Putamen (tissue), 1 donor: Measurements from ENCODE around the gene MPZL3.

Experiments used
- DNase-seq: peaks from one replicate; pipeline ENCODE4 v3.0.0-alpha.2; 2016; ENCODE audit warnings: low spot score

The MPZL3 gene

DNA sequence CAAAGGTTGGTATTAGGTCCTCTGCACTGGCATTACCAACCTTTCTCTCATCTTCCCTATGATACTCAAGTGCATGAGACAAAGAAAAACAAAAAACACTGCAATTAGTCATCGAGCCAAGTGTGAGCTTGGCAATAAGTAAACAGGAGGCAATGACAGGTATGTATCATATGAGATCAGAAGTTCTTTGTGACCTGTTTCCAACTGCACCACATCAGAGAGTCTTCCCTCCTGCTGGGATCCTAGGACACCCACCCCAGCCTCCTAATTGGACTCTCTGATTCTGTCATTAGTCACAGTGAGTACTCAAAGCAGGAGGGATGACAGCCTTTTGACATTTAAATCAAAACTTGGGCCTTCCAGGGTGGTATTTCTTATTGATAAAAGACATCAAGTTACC lies 19.5 kb downstream of the MPZL3 start:
- DNase-seq = no peak

DNA sequence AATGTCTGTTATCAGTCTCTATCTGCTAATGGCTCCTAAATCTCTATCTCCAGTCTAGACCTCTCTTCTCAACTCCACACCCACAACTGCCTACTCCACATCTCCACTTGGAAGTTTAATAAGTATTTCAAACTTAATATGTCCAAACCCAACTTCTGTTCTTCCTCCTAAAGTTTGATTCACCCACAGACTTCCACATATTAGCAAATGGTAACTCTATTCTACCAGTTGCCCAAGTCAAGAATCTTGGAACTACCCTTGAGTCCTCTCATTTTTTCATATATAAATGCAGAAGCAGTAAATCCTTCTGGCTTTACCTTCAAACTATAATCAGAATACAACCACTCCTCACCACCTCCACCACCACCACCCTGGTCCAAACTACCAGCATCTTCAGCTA lies 20.7 kb downstream of the MPZL3 start:
- DNase-seq = no peak

DNA sequence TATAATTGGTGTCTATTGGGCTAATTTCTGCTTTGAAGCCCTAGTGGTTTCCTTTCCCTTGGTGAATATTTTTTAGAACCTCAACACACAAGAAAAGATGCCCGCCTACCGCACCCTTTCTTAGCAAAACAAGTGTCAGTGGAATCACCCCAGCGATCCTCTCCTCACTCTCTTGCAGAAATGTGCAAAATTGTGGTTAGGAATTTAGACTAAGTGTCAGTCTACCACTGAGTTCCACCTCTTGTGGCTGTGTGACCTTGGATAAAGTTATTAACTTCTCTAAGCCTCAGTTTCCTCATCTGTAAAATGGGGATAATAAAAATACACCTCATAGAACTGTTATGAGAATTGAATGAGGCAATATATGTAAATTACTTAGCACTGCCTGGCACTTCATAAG lies 22.1 kb downstream of the MPZL3 start:
- DNase-seq = no peak

DNA sequence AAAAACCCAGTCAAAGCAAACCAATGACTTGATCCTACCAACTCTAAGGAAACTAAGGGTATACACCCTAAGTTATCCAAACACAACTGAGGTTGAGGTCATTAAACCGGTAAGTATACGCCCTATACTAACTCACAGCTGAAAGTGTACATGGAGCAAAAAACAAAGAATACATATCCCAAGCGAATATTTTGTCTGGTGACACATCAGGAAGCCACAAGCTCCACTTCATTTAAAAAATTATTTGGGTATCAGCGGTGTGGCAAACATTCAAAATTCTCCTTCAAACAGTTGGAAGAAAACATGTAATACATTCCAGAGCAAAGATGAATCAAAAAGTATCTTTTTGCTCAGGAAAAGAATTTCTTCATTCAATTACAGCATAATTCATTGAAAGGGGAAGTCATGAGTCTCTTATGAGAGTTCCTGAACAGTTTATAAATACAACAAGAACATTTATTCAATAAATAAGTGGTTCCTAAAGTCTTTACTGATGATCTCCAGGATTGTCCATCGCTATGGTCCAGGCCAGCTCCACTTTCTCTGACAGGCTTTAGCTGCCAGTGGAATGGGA lies 22.8 kb downstream of the MPZL3 start:
- DNase-seq = no peak

DNA sequence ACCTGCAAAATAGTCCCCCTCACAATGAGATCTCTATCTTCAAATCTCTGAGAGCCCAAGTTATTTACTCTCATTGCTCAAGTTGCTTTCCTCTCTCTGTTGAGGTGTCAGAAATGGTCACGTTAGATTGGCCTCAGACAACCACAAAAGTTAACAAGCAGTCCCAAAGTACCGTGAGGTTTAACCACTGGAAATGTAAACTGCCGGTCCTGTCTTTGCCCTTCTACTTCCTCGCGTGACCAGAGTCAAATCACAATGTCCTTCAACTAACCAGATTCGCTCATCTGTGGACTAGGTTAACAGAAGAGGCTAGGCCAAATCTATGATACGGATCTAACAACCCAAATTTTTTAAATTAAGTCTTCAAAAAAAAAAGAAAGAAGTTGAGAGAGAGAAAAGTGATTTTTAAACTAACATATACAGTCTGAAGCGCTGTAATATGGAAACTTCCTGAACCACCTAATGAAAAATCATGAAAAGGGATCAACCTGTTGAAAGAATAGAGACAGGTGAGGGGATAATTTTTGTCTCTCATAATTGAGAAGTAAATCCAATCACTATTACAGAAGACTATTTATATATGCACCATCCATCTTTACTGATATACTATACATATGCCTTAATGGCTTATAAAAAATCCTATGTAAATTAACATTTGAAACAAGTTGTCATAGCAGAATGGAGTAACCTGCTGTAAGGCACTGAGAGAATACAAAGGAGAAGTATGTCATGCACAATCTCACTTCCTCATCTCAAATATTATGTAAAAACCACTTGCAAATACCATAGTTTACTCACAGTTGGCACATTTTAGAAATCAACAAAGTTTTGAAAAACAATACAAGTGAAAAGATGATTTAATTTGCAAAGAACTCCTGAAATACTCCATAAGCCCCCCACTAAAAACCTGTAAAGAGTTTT lies 24.0 kb downstream of the MPZL3 start:
- DNase-seq = no peak

DNA sequence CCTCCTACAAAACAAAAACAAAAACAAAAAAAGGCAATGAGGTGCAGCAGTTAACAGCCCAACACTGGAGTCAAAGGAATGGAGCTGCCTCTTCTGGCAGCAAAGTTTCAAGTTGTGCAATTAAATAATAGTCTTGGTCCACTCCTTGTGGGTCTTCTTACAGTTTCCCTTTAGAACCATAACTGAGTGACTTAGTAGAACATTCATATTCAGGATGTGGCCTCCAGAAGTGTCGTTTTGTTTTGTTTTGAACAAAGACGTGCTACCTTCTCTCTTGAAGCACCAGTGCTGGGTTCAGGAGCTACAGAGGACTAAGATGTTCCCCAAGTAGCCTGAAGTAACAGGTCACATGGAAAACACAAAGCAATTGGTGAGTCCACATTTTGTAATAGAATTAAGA lies 25.4 kb downstream of the MPZL3 start:
- no peak for DNase-seq

DNA sequence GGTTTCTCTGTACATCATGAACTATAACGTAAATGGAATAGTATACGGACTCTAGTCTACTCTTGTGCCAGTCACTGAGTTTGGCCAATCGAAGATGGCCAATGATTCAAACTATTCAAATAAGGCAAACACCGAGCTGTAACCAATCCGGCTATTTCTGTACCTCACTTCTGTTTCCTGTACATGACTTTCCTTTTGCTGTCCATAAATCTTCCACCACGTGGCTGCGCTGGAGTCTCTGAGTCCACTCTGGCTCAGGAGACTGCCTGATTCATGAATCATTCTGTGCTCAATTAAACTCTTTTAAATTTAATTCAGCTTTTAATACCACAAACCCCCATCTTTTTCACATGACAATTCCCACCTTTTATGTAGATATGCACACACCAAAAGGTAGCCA lies 25.9 kb downstream of the MPZL3 start:
- DNase-seq = no peak

DNA sequence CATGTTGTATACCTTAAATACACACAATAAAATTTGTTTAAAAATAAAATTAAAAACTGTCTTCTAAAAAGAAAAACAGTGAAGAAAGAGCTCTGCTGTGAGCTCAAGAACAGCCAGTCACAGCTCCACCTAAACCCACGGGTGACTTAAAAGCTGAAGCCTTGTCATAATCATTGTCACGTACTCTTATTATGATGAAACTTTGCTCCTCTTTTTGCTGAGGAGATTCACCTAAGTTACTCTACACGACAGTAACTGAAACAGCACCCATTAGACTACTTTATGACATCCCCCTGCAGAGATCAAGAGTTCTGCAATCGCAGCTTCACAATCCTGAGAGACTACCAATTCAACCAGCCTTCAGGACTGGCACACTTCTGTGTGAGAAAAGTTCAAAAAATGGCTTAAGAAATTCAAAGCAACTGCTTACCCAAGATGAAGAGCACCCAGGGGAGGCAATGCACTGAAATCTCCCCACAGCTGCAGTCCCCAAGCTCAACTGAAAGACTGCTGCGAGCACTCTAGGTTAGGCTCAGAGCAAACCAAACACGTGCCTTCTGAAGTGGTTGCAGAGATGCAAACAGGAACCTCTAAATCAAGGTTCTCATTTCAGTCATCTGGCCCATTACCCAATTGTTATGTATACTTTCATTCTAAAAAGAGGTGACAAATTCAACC lies 27.5 kb downstream of the MPZL3 start, which contains the start of gene JAML:
Gene JAML (minus strand): TSS at position 501 of the 678 bp plus-strand sequence. CDS start 10,145 bp downstream, outside the sequence.
- DNase-seq = peak; percentile 54

DNA sequence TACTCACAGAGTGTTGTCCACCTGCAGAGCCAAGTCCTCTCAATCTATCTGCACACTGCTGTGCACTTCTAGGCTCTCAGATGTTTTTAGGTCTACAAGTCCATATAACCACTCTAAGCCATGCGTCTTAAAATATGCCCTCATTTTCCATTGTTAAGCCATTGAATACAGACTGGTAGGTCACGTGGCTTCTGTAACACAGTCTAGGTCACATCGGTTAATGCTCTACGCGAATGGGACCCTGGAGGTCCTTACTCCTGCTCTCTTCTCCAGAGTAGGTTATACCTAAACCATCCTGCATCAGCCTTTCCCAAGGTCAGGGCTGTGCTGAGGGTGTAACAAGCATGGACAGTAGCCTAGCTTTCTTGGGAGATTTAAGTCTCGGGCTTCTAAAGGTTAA lies 28.2 kb downstream of the MPZL3 start:
- DNase-seq = no peak

DNA sequence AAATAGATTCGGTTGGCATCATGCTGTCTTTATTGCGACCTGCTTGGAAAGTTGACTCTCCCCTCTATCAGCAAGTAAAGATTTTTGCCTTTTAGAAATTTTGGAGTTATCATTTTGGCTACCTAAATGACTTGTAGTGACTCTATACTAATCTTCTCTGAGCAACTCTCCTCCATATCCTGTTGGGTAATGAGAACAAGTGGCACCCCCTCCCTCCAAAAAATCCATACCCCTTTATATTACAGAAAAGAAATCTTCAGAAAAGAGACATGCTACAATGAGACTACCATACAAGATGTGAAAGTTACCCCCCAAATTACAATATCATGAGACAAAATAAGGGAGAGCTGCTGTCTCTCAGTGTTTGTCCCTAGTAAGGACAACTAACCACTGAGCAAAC lies 28.6 kb downstream of the MPZL3 start:
- DNase-seq = no peak

DNA sequence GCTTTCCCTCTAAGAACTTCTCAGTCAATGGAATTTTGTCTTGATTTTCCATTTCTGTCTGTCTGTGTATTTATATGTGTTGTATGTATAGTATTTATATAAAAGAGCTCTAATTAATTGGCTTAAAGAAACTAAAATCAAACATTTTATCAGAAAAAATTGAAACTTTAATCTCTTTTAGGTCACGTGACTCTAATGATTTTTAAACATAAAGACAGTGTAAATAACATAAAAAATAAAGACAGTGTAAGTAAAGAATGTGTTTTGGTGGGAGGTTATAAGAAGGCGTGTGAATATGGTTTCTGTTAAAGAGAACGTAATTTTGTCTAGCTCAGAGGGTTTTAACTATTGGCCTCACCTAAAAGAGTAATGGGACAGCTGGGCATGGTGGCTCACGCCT lies 29.7 kb downstream of the MPZL3 start:
- no peak for DNase-seq

DNA sequence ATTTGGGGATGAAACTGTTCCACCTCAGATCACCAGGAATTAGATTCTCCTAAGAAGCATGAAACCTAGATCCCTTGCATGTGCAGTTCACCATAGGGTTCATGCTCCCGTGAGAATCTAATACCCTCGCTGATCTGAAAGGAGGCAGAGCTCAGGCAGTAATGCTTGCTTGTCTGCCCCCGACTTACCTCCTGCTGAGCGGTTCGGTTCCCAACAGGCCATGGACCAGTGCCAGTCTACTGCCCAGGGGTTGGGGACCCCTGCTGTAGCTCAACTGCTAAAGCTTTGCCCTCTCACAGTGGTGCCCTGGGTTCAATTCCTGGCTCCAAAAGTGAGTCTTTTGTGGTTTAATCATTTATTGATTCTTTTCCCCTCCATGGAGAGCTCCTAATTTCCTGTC lies 30.7 kb downstream of the MPZL3 start:
- no peak for DNase-seq

DNA sequence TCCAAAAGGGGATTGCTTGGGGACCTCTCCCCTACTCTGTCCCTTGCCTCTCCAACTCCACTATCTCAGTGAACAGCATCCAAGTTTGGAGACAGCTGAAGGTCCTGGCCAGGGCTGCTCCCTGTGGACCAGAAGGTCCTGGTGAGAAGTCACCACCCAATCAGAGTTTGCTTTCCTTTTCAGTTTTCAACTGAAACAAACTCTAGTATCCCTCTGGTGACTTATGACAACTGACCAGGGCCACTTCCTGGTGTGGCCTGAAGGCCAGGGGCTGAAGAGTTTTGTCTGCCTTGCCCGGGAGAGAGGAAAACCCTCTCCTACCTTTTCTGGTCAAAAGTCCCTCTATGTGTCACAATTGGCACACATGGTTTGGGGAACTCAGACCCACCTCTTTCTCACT lies 32.4 kb downstream of the MPZL3 start:
- no peak for DNase-seq

DNA sequence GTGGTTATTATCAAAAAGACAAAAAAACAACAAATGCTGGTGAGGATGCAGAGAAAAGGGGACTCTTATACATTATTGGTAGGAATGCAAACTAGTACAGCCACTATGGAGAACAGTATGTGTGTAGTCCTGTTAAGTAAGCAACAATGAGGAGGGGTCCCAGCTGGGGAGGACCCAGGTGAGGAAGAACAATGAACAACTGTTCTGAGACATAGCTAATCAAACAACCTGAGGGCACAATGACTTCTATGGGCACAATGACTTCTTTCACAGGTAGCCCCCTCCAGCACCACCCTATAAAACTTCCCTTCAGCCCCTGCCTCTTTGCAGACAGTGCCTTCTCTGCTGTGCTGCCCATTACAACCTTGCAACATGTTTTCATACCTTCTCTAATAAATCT lies 32.9 kb downstream of the MPZL3 start:
- no peak for DNase-seq

DNA sequence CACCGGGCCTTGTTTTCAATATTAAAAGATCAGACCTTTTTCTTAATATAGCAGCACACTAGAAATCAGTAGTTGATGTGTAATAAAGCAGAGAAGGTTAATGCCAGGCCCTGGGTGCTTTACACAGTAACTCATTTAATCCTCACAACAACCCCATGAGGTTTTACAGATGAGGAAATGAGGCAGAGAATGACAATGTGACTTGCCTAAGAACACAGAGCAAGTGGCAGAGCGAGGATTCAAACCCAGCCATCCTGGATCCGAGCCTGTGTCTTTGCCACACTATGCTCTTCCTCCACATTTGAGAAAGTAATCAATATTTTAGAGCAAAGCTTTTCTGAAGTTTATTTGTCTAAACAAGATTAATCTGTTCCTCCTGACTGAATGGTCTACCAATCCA lies 34.6 kb downstream of the MPZL3 start:
- no peak for DNase-seq

DNA sequence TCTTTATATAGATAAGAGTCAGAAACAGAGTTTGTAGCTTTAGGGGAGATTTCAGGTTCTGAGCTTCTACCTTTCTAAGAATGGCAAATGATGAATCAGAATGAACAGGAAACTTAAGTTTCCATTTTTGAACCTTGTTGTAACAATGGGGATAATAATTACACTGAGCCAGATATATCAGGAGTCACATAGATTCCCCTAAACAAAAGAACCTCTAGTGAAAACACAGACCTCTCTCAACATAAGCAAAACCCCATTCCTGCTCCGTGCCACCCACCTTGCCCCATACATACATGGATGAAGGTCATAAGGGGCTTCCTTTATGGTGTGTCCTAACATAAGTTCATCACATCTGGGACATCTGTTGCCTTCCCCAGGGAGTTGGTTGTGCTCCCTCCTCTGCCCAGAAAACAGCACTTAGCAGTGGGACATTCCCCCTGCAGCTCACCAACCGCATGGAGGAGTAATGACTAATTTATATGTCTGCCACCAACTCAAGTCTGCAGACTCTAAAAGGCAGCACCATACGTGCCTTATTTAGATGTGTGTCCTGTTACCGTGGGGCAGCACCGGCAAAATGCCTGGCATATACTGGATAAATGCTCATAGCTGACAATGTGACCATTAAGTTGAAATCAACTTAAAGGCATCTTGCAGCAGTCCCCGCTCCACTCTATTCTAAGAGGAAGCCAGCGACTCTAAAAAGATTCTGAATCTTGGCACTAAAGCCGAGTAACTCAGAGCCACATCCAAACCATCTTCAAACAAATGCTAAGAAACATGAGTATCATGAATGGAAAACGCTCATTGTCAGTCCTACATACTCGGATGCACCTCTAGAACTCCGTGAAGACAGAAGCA lies 35.3 kb downstream of the MPZL3 start:
- no peak for DNase-seq

DNA sequence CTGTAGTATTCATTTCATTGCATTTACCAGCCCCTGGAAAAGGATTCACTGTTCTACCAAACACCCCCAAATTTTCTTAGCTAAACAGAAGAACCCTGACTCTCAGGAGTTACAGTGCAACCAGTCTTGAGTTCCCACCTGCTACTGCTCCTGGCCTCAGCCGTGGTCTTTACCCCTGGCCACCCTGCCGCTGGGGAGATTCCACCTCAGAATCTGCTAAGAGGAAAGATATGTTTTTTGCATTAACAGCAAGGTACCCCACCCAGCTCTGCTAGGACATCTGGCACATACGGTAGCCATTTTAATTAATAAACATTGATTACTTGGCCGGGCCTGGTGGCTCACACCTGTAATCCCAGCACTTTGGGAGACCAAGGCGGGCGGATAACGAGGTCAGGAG lies 36.4 kb downstream of the MPZL3 start:
- no peak for DNase-seq

DNA sequence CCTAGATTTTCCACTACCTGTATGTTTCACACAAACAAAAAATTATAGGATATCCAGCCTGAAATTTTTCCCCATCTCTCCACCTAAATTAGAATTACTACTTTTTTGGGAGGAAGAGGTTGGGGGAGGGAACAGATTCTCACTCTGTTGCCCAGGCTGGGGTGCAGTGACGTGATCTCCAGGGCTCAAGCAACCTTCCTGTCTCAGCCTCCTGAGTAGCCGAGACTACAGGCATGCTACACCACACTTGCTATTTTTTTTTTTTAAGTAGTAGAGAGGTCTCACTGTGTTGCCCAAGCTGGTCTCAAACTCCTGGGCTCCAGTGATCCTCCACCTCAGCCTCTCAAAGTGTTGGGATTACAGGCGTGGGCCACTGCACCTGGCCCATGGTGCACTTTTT lies 36.9 kb downstream of the MPZL3 start:
- no peak for DNase-seq

DNA sequence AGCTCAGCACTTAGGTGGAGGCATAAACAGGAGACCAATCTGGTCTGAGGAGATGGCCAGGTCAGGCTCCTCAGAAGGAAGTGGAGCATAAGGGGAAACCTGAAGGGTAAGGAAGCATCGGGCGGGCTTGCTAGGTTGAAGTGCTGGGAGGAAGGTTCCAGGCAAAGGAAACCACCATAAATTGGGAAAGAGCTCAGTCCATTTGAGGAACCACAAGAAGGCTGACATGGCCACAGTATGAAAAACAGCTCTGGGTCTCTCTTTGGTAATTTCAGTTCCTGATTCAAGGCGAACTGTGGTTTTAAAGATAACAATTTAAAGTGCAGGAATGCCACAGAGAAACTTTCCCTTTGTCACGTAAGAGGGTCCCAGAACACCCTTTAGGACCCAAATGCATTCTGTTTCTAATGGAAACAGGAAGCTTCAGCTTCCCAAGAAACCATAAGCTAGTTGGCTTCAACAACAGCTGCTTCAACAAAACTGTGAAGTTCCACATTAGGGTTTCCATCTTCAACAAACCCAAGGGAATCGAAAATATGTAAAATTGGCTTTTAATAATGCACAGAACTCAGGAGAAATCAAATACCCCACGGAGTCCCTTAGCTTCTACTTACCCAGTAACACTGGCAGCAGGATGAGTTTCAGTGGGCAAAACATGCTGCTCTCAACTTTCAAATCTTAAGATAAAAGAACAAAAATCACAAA lies 37.8 kb downstream of the MPZL3 start:
- no peak for DNase-seq

DNA sequence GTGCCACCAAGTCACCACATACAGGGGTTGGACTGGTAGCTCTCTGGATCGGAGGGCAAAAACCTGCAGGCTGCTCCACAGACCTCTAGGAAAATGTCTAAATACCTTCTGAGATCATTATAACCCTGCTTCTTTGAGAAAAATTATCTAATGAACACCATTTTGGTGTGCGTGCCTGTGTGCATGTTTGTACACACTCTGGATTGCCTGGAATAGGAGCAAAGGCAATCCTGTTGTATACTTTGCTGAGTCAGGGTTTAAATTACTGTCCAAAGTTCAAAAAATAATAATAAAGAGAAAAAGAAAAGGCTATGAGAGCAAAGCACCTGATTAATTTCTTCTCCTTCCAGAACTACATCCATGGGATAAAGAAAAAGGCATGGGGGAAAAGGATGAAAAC lies 38.4 kb downstream of the MPZL3 start:
- no peak for DNase-seq

DNA sequence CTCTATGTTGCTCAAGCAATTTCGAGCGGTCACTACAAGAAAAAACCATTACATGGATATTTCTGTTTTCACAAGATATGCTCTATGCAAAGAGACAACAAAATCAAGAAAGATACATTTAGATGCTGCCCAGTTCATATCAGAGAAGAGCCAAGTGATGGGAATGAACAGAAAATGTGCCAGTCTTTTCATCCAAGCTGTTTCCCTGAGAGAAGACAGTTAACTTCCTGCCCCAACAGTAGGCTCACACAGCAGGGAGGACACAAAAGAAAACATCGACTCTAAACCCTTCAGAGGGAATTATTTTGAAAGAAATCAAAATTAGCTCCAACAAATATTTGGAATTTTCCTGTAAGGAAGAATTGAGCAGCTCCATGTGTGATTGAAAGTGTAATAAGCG lies 39.0 kb downstream of the MPZL3 start:
- no peak for DNase-seq

DNA sequence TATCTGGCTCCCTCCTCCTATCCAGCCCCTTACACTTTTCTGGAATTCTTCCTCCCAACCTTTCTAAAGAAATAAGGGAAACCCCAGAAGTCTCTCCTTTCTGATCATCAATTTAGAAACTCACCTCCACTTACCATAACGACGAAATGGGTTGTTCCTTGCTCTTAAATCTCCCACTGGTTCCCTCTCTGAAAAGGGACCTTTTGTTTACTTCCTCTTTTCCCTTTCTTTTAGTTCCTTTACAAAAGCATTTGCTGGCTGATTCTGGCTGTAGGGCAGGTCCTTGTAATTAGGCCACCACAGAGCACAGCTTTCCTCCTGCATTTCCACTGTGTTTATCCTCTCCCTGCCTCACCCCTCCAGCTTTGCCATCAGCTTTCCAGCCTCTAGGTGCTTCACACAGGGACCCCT lies 39.4 kb downstream of the MPZL3 start:
- no peak for DNase-seq
